ENCODE measurements around the gene CDADC1. TPM values are rescaled to one million over a fixed set of nuclear protein-coding genes. Genes with fewer than 3 reads are reported as not detected.

The CDADC1 gene
- total and polyA plus RNA-seq, 2 donors (not counting 1 experiment from before 2014, with no cell fraction given), result 6.1 to 6.6 TPM

GRCh38 chr13:49248622-49249002 lies 887 bp downstream of the CDADC1 start:
- peak overlapping the region; percentile 87 for H3K9ac ChIP-seq (ENCODE audit: insufficient read depth, low read length)

GRCh38 chr13:49251326-49251725 lies 3.6 kb downstream of the CDADC1 start:
- H2AFZ ChIP-seq (ENCODE audit: low read length), result no peak overlapping the region
- H3K4me2 ChIP-seq (ENCODE audit: extremely low read depth, insufficient read depth, low read length), result no peak overlapping the region
- H3K27ac ChIP-seq (ENCODE audit: insufficient read depth, low read length), result no peak overlapping the region
- no peaks in the 10 kb centered on the region for H3K27me3 ChIP-seq (ENCODE audit: control insufficient read depth, insufficient read depth, low read length)
- no peaks in the 10 kb centered on the region for H3K36me3 ChIP-seq (ENCODE audit: control insufficient read depth, insufficient read depth, low read length)
- peaks cover 2% of the 10 kb centered on the region for H3K79me2 ChIP-seq (ENCODE audit: control insufficient read depth, insufficient read depth, low read length)
- H3K4me1 ChIP-seq (ENCODE audit: control insufficient read depth, extremely low read depth, insufficient read depth, low read length), result no peaks in the 10 kb centered on the region
- no peak overlapping the region for H3K4me3 ChIP-seq (replicated peaks in 1 of 4; ENCODE audit: control extremely low read depth in 1 of 4, insufficient read depth in 1 of 4, low read depth in 3 of 4, low read length in 4 of 4)
- TF ChIP-seq CTCF (conservative IDR thresholded peaks at IDR 0.05 in 1 of 2, IDR thresholded peaks at IDR 0.05 in 1 of 2; ENCODE audit: low read depth in 1 of 2, low read length in 2 of 2) (no peak), EZH2 (IDR thresholded peaks at IDR 0.05; ENCODE audit: low read length, missing control alignments) (no peak)
- no peaks in the 10 kb centered on the region for H3K9me3 ChIP-seq (ENCODE audit: control insufficient read depth, insufficient read depth, low read depth, low read length)
- DNase-seq (ENCODE audit: low read depth in 2 of 2), result no peak
- H4K20me1 ChIP-seq (ENCODE audit: control insufficient read depth, extremely low read depth, insufficient read depth, low read length), result no peaks in the 10 kb centered on the region
- H3K9ac ChIP-seq (ENCODE audit: insufficient read depth, low read length), result no peak overlapping the region

More at GRCh38 chr13:49248622-49249002, 887 bp downstream of the CDADC1 start:
- no peaks in the 10 kb centered on the region for H3K27me3 ChIP-seq (ENCODE audit: control insufficient read depth, insufficient read depth, low read length)
- DNase-seq (ENCODE audit: low read depth in 2 of 2), result no peak
- H2AFZ ChIP-seq (ENCODE audit: low read length), result peak overlapping the region; percentile 97
- no peaks in the 10 kb centered on the region for H3K36me3 ChIP-seq (ENCODE audit: control insufficient read depth, insufficient read depth, low read length)
- H3K4me1 ChIP-seq (ENCODE audit: control insufficient read depth, extremely low read depth, insufficient read depth, low read length), result no peaks in the 10 kb centered on the region
- no peaks in the 10 kb centered on the region for H4K20me1 ChIP-seq (ENCODE audit: control insufficient read depth, extremely low read depth, insufficient read depth, low read length)
- no peaks in the 10 kb centered on the region for H3K9me3 ChIP-seq (ENCODE audit: control insufficient read depth, insufficient read depth, low read depth, low read length)
- TF ChIP-seq CTCF (conservative IDR thresholded peaks at IDR 0.05 in 1 of 2, IDR thresholded peaks at IDR 0.05 in 1 of 2; ENCODE audit: low read depth in 1 of 2, low read length in 2 of 2) (peak in 1 of 2 donors; percentile 41), EZH2 (IDR thresholded peaks at IDR 0.05; ENCODE audit: low read length, missing control alignments) (no peak)
- H3K4me2 ChIP-seq (ENCODE audit: extremely low read depth, insufficient read depth, low read length), result peak overlapping the region; percentile 93
- peak overlapping the region; percentile 63 to 93 (median 92) for H3K4me3 ChIP-seq (replicated peaks in 1 of 4; ENCODE audit: control extremely low read depth in 1 of 4, insufficient read depth in 1 of 4, low read depth in 3 of 4, low read length in 4 of 4)
- peaks cover 2% of the 10 kb centered on the region for H3K79me2 ChIP-seq (ENCODE audit: control insufficient read depth, insufficient read depth, low read length)
- H3K27ac ChIP-seq (ENCODE audit: insufficient read depth, low read length), result peak overlapping the region; percentile 83

GRCh38 chr13:49253310-49253709 lies 5.6 kb downstream of the CDADC1 start:
- Histone ChIP-seq H3K27ac (ENCODE audit: insufficient read depth, low read length) (no peak overlapping the region), H3K4me1 (ENCODE audit: control insufficient read depth, extremely low read depth, insufficient read depth, low read length) (no peaks in the 10 kb centered on the region)

More at GRCh38 chr13:49253310-49253709, 5.6 kb downstream of the CDADC1 start:
- no peak for TF ChIP-seq EZH2 (IDR thresholded peaks at IDR 0.05; ENCODE audit: low read length, missing control alignments)
- TF ChIP-seq CTCF (conservative IDR thresholded peaks at IDR 0.05 in 1 of 2, IDR thresholded peaks at IDR 0.05 in 1 of 2; ENCODE audit: low read depth in 1 of 2, low read length in 2 of 2), result no peak
- Histone ChIP-seq H4K20me1 (ENCODE audit: control insufficient read depth, extremely low read depth, insufficient read depth, low read length) (no peaks in the 10 kb centered on the region), H2AFZ (ENCODE audit: low read length) (no peak overlapping the region), H3K79me2 (ENCODE audit: control insufficient read depth, insufficient read depth, low read length) (no peaks in the 10 kb centered on the region), H3K4me3 (replicated peaks in 1 of 4; ENCODE audit: control extremely low read depth in 1 of 4, insufficient read depth in 1 of 4, low read depth in 3 of 4, low read length in 4 of 4) (no peak overlapping the region), H3K36me3 (ENCODE audit: control insufficient read depth, insufficient read depth, low read length) (no peaks in the 10 kb centered on the region), H3K4me2 (ENCODE audit: extremely low read depth, insufficient read depth, low read length) (no peak overlapping the region), H3K27me3 (ENCODE audit: control insufficient read depth, insufficient read depth, low read length) (no peaks in the 10 kb centered on the region), H3K9ac (ENCODE audit: insufficient read depth, low read length) (no peak overlapping the region), H3K9me3 (ENCODE audit: control insufficient read depth, insufficient read depth, low read depth, low read length) (no peaks in the 10 kb centered on the region)
- no peak for DNase-seq (ENCODE audit: low read depth in 2 of 2)
